Breast epithelium (tissue), 3 donors: ENCODE data around the gene PRRC2C.

Experiments
- CTCF ChIP-seq, 3 donors: fragments of 450-650 bp; IDR thresholded peaks; one replicate each; pipeline ENCODE4 v1.5.1; 2016 to 2017; ENCODE audit warnings: antibody characterized with exemption in 3 of 3, mild to moderate bottlenecking in 3 of 3, moderate library complexity in 3 of 3
- POLR2A ChIP-seq: fragments of 450-650 bp; IDR thresholded peaks from one replicate; pipeline ENCODE4 v1.6.1; 2016; ENCODE audit warnings: antibody characterized with exemption, mild to moderate bottlenecking, moderate library complexity

- TF ChIP-seq CTCF (IDR thresholded peaks at IDR 0.05) (no peak), POLR2A (no peak)
Observed at GRCh38 chr1:171585715-171586114, 100.4 kb downstream of the PRRC2C start.
